ENCODE measurements around the gene ANKRD40CL. TPM values are rescaled to one million over a fixed set of nuclear protein-coding genes. Genes with fewer than 3 reads are reported as not detected.

Gene ANKRD40CL
- total RNA-seq, 1 donor from 2014 or later: not detected

- TF ChIP-seq CTCF (IDR thresholded peaks at IDR 0.05): no peak
- Mint-ChIP-seq H3K27me3 (ENCODE audit: unreplicated experiment) (no peaks in the 10 kb centered on the region), H3K4me1 (ENCODE audit: unreplicated experiment) (peaks cover 35% of the 10 kb centered on the region), H3K27ac (ENCODE audit: unreplicated experiment) (peak within 1 kb of the TSS; percentile 99), H3K4me3 (ENCODE audit: unreplicated experiment) (peak within 1 kb of the TSS; percentile 95), H3K36me3 (ENCODE audit: unreplicated experiment) (no peaks in the 10 kb centered on the region), H3K9me3 (ENCODE audit: unreplicated experiment) (no peaks in the 10 kb centered on the region)
- peak; percentile 98 for DNase-seq (ENCODE audit: extremely low spot score, unreplicated experiment)
Measured at GRCh38 chr17:50719144-50719923, 48.0 kb downstream of the ANKRD40CL start, which contains the start of gene LUC7L3. Gene LUC7L3, plus strand, starts transcription at chr17:50719603. Its CDS starts 130 bp downstream, at chr17:50719733.

- H3K27ac Mint-ChIP-seq (ENCODE audit: unreplicated experiment): no peak overlapping the region
- no peaks in the 10 kb centered on the region for H3K9me3 Mint-ChIP-seq (ENCODE audit: unreplicated experiment)
- no peak for TF ChIP-seq CTCF (IDR thresholded peaks at IDR 0.05)
- peaks cover 5% of the 10 kb centered on the region for H3K4me1 Mint-ChIP-seq (ENCODE audit: unreplicated experiment)
- DNase-seq (ENCODE audit: extremely low spot score, unreplicated experiment): no peak
- H3K36me3 Mint-ChIP-seq (ENCODE audit: unreplicated experiment): no peaks in the 10 kb centered on the region
- H3K27me3 Mint-ChIP-seq (ENCODE audit: unreplicated experiment): peaks cover 3% of the 10 kb centered on the region
- H3K4me3 Mint-ChIP-seq (ENCODE audit: unreplicated experiment): no peak overlapping the region
Measured at GRCh38 chr17:50715471-50715870, 51.8 kb downstream of the ANKRD40CL start.

- peaks cover 21% of the 10 kb centered on the region for H3K4me1 Mint-ChIP-seq (ENCODE audit: unreplicated experiment)
- H3K27me3 Mint-ChIP-seq (ENCODE audit: unreplicated experiment): peaks cover 3% of the 10 kb centered on the region
- H3K36me3 Mint-ChIP-seq (ENCODE audit: unreplicated experiment): no peaks in the 10 kb centered on the region
- H3K9me3 Mint-ChIP-seq (ENCODE audit: unreplicated experiment): no peaks in the 10 kb centered on the region
- no peak for DNase-seq (ENCODE audit: extremely low spot score, unreplicated experiment)
- no peak overlapping the region for H3K4me3 Mint-ChIP-seq (ENCODE audit: unreplicated experiment)
- TF ChIP-seq CTCF (IDR thresholded peaks at IDR 0.05): no peak
- H3K27ac Mint-ChIP-seq (ENCODE audit: unreplicated experiment): no peak overlapping the region
Measured at GRCh38 chr17:50712641-50713040, 54.7 kb downstream of the ANKRD40CL start.

Small RNAs within 50 kb of the gene (microRNA-seq; reads per million reads assigned to microRNA genes)
- gene MIR8059 (ENCODE audit: unreplicated experiment): not detected

Other genes starting within 250 kb of the ANKRD40CL start
- not detected in 2 replicates for gene EPN3, start 234.8 kb downstream of the ANKRD40CL start, total RNA-seq
- gene SPATA20, start 220.3 kb downstream of the ANKRD40CL start, total RNA-seq: 55.0 and 58.1 TPM in 2 replicates
- 0.10 and 0.11 TPM in 2 replicates for gene CACNA1G, start 206.8 kb downstream of the ANKRD40CL start, total RNA-seq
- 0.37 and 0.73 TPM in 2 replicates for gene ABCC3, start 132.6 kb downstream of the ANKRD40CL start, total RNA-seq
- gene ANKRD40, start 59.6 kb downstream of the ANKRD40CL start, total RNA-seq: 38.4 and 41.1 TPM in 2 replicates
- gene LUC7L3, start 47.9 kb downstream of the ANKRD40CL start, total RNA-seq: 86.1 and 105 TPM in 2 replicates
- gene WFIKKN2, start 68.1 kb upstream of the ANKRD40CL start, total RNA-seq: not detected in 2 replicates
- 34.2 and 40.1 TPM in 2 replicates for gene TOB1, start 98.8 kb upstream of the ANKRD40CL start, total RNA-seq